HK-2 (cell line): ENCODE measurements around the gene TENM4.

ENCODE experiments used
- DNase-seq: peaks from one replicate; pipeline ENCODE4 v3.0.0-alpha.2; 2018; ENCODE audit not compliant: unreplicated experiment

Gene TENM4

GRCh38 chr11:79119491-79120284 is 321.1 kb downstream of the TENM4 start:
- DNase-seq = no peak

- no peak for DNase-seq
These were observed 323.3 kb downstream of the TENM4 start for GRCh38 chr11:79117488-79117887.

GRCh38 chr11:79116600-79116999 is 324.2 kb downstream of the TENM4 start:
- DNase-seq = no peak

DNA sequence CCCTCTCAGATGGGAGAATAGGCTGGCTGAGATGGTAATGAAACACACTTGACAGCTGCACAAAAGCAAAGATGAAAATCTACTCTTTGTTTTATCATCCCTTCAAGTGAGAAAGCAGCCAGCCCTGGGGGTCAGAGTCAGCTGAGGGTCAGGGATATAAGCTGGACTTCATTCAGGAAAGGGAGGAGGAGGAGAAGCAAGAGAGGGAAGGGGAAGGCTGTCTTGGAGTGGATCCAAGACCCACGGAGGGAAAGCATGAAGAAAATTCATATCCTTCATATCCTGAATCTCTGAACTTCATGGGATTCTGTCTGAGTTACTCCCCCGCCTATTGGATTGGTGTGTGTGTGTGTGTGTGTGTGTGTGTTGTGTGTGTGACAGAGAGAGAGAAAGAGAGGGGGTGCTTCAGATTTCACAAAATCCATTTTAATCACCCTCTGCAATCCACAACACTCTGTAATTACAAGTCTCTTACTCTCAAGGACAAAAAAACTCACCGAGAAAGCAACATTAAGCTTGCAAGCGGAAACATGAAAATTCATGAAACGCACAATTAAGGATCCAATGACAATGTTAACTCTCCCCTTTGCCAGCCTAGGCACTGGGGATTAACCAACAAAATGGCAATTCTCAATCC is 327.7 kb downstream of the TENM4 start:
- no peak for DNase-seq

- no peak for DNase-seq
These were observed 330.0 kb downstream of the TENM4 start for GRCh38 chr11:79110796-79111195.

DNA sequence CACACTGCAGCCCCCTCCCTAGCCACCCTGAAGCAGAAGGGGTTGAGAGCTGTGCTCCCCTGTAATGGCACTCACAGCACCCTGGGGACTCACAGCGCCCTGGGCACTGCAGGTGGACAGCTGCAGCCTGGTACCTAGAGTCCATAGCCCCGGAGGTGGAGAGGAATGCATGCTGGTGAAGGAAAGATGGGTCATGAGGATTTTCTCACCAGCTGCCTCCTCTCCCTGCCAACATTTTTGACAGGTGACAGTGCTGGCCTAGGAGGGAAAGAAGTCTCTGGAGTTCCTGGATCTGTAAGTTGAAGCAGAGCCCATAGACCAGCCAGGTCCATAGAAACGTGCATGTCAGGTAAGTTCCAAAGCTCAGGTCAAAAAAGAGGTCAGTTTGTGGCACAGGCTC is 330.5 kb downstream of the TENM4 start:
- DNase-seq = no peak

GRCh38 chr11:79108851-79109250 is 332.0 kb downstream of the TENM4 start:
- DNase-seq = no peak

DNA sequence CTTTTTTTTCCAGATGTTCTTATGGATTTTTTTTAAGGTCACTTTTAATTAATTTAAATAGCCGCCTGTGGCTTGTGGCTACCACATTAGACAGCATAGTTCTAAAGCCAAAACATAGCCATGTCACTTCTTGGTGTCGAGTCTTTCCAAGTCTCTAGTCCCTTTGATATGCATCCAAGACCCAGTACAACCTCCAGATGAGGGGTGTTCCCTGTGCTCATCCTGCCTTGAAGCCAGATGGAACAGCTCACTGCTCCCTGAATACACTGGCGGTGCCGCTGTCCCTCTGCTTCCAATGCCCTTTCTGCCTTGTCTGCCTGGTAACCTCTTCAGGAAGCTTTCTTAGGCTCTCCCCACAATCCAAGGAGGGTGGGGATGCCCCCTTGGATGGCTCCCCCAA is 338.0 kb downstream of the TENM4 start:
- no peak for DNase-seq

GRCh38 chr11:79101656-79102055 is 339.2 kb downstream of the TENM4 start:
- no peak for DNase-seq

DNA sequence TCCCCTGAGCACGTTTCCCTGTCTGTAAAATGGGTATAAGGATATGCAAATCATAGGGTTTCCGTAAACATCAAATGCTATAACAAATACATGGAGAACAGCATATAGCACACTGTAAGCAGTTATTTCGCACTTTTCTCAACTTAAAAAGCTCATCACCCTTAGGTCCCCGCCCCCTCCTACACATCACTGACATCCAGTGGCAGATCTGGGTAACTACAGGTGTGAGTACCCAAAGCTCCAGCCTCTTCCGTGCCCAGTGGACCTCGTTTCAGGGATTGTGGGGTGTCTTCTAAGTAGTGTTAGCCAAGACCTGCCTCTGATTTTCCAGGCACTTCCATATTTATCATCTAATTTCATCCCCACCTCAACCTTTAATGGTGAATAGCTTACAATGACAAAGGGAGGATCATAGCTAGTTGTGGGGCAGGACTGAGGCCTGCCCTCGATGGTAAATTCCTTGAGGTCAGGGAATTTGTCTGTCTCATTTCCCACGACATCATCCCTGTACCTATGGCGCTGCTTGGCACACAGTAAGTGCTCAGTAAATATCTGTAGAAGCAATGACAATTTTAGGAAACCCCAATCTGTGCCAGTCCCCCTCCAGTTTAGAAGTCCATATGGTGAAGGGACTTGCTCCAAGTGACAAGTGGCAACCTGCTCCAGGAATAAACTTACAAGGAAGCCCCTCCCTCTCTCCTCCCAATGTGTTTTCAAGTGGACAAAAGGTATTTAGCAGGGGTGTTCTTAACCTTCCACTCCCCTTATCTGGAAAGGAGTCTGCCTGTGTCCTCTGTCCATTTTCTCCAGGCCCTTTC is 340.5 kb downstream of the TENM4 start:
- DNase-seq = peak; percentile 17

DNA sequence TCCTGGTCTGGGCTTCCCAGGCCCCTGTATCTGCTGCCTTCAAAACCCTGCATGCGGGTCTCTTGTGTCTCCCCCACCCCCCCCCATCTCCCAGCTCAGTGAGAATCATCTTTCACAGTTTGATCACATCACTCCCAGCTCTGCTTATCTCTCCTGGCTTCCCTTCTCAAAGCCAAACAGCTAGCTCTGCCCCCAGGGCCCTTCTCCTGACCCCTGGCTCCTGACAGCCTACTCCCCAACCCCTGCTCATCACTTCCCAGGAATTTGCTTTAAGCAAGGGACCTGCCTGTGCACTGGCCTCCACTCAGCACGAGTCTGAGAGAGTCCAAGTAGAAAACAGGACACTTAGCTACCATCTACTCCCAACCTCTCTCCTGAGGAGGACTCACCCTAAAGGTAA is 342.7 kb downstream of the TENM4 start:
- DNase-seq = no peak

DNA sequence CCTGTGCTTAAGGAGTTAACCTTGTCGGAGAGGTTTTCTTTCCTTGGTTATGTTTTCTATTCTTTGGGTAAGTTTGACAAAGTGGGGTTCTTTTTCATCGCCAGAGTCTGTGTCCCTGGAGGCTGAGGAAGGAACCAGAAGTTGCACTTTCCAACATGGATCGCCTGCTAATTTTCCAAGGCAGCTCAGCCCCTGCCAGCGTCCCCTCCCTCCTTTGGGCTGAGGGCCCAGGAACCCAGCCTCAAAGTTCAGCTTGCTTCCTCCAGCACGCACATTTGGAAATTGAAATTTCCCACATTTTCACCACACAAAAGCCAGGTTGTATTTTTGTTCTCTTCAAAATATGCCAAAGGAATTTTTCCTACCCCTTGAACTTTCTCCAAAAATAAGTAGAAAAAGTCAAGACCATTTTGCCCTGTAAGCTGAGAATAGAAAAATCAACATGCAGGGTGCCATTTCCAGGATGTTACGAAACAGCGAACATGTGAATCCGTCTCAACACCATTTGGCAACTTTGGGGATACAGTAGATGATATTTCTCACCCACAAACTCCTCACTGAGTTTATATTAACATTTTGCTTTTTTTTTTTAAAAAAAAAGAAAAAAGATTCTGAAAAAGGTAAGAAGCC is 343.5 kb downstream of the TENM4 start:
- no peak for DNase-seq

GRCh38 chr11:79095424-79095823 is 345.4 kb downstream of the TENM4 start:
- DNase-seq = no peak

DNA sequence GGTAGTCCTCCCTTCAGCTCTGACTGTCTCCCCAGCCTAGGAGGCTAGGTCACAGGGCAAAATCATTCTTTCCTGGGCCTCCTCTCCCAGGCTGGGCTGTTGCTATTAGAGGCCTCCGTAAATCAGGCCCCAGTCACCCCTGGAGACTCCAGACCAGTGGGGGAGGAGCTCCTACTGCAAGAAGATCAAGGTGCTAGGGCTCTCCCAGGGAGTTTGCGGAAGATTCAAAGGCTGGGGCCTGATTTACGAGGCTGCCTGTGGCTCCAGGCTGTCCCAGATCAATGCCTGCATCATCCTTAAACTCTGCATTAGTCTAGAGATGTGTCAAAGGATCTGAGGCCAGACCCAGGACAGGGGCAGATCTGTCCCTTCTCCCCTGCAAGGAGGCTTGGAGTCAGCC is 346.2 kb downstream of the TENM4 start:
- DNase-seq = no peak

- peak; percentile 33 for DNase-seq
These were observed 348.0 kb downstream of the TENM4 start for GRCh38 chr11:79092791-79093353.

DNA sequence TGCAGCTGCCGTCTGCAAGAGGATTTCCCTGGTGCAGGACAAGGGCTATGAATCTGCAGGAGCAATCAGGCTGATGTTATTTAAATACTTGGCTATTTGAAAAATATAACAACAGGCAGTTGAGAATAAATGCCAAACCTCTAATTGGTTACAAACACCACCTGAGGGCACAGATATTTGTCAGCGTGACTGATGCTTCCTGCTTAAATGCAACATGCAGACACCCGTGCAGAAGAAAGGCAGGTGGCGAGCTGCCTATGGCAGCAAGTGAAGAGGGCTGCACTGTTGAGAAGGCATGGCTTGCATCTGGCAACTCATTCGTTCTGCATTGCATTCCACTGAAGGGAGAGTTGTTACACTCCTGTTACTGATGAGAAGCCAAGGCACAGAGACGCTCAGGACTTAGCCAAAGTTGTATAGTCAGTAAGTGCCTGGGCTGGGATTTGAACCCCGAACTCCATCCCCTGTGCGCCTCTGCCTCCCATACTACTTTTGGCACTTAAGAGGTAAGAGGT is 350.6 kb downstream of the TENM4 start:
- no peak for DNase-seq

- no peak for DNase-seq
These were observed 351.2 kb downstream of the TENM4 start for GRCh38 chr11:79089601-79090000.

DNA sequence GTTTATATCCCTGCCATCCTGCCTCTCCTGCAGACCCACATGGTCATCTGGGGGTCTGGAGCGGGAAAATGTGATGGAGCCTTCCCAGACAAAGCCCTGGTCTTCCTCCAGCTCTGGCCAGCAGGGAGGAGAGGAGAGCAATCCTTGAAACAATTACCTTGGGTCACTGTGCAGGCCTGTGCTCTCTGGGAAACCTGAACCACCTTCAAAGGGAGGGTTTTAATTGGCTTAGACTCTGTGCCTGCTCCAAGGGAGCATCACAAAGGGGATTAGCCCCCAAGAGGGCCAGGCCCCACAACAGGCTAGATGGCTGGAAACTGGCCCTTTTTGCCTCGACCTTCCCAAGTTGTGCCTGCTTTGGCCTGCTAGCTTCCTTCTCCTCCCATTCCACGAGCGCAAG is 351.9 kb downstream of the TENM4 start:
- no peak for DNase-seq

- peak; percentile 33 for DNase-seq
These were observed 352.9 kb downstream of the TENM4 start for GRCh38 chr11:79087961-79088318.

GRCh38 chr11:79087238-79087960 is 353.4 kb downstream of the TENM4 start:
- DNase-seq = peak; percentile 49

DNA sequence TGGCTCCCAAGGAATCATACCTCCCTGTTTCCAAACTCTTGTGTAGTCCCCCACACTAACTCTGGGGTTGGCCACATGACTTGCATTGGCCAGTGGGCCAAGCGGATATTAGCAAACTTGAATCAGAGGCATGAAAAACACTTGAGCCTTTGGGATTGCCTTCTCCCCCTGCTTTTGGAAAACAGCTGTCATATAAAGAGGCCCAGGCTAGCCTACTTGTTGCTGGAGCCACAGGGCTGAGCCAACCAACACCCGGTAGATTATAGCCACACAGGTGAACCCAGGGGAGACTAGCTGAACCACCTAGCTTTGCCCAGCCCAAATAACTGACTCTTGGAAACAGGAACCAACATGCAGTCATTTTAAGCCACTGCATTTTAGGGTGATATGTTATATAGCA is 354.8 kb downstream of the TENM4 start:
- DNase-seq = no peak
